ACC112 (cell line): Measurements from ENCODE around the gene MTERF4.

ENCODE experiments used
- H2AFZ ChIP-seq: fragments of 200-600 bp; sonication (generic); one replicate; pipeline ENCODE4 v1.6.0; 2017; ENCODE audit warnings: antibody characterized with exemption, low read length; ENCODE audit not compliant: unreplicated experiment
- H3K27ac ChIP-seq: fragments of 200-600 bp; sonication (generic); 2 replicates; pipeline ENCODE4 v1.5.1; 2014; ENCODE audit warnings: low read depth, mild to moderate bottlenecking, antibody characterized with exemption, low read length, moderate library complexity
- H3K27me3 ChIP-seq: fragments of 200-600 bp; sonication (generic); 2 replicates; pipeline ENCODE4 v1.6.1; 2014; ENCODE audit warnings: mild to moderate bottlenecking, antibody characterized with exemption, low read length, moderate library complexity, mixed read lengths; ENCODE audit not compliant: insufficient read depth
- H3K36me3 ChIP-seq: fragments of 200-600 bp; sonication (generic); 2 replicates; pipeline ENCODE4 v1.6.1; 2016; ENCODE audit warnings: mild to moderate bottlenecking, antibody characterized with exemption, low read length, moderate library complexity, mixed read lengths; ENCODE audit not compliant: insufficient read depth
- H3K4me1 ChIP-seq: fragments of 200-600 bp; sonication (generic); one replicate; pipeline ENCODE4 v1.6.1; 2016; ENCODE audit warnings: low read length, mixed read lengths; ENCODE audit not compliant: insufficient read depth, unreplicated experiment, control insufficient read depth
- H3K4me3 ChIP-seq: fragments of 200-600 bp; sonication (generic); 2 replicates; pipeline ENCODE4 v1.5.1; 2014; ENCODE audit warnings: mild to moderate bottlenecking, low read depth, low read length
- H3K79me2 ChIP-seq: fragments of 200-600 bp; sonication (generic); one replicate; pipeline ENCODE4 v1.6.0; 2016; ENCODE audit warnings: low read length; ENCODE audit not compliant: control insufficient read depth, unreplicated experiment, insufficient read depth

MTERF4 gene

DNA sequence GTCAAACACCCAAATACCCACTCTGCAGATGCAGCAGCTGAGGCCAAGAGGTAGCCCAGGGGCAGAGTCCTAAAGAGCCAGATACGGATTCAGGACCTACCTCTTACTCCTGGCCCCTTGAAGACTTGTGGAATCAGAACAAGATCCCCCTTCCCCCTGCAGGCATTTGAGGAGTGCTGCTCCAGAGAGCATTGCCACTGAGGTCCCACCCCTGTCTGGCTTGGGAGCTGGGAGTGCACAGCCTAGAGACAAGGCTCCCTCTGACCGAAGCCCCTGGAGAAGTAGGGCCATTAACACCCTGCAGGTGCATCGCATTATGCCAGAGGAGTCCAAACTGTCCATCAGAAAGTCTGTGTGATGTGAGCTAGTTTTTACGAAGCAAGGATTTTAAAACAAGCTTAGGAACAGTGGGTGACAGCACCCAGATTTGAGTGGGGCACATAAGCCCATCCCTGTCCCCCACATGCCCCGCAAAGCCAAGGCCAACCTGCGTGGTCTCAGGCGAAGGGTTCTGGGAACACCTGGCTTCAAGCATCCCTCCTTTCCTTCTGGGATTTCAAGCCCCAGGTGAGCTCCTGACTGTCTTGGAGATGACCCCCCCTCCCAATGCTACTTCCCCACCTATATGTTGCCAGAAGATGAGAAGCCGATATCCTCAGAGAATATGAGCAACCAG is 48.4 kb downstream of the MTERF4 start:
- Histone ChIP-seq H3K79me2 (no peaks in the 10 kb centered on the region), H2AFZ (no peak overlapping the region), H3K4me1 (no peaks in the 10 kb centered on the region), H3K27me3 (no peaks in the 10 kb centered on the region), H3K4me3 (no peak overlapping the region), H3K27ac (no peak overlapping the region), H3K36me3 (no peaks in the 10 kb centered on the region)

- H3K27ac ChIP-seq, result no peak overlapping the region
- no peaks in the 10 kb centered on the region for H3K27me3 ChIP-seq
- H3K36me3 ChIP-seq, result no peaks in the 10 kb centered on the region
- H3K79me2 ChIP-seq, result no peaks in the 10 kb centered on the region
- H3K4me3 ChIP-seq, result no peak overlapping the region
- H3K4me1 ChIP-seq, result no peaks in the 10 kb centered on the region
- H2AFZ ChIP-seq, result no peak overlapping the region
Measured at GRCh38 chr2:241052677-241053360, 49.3 kb downstream of the MTERF4 start.

DNA sequence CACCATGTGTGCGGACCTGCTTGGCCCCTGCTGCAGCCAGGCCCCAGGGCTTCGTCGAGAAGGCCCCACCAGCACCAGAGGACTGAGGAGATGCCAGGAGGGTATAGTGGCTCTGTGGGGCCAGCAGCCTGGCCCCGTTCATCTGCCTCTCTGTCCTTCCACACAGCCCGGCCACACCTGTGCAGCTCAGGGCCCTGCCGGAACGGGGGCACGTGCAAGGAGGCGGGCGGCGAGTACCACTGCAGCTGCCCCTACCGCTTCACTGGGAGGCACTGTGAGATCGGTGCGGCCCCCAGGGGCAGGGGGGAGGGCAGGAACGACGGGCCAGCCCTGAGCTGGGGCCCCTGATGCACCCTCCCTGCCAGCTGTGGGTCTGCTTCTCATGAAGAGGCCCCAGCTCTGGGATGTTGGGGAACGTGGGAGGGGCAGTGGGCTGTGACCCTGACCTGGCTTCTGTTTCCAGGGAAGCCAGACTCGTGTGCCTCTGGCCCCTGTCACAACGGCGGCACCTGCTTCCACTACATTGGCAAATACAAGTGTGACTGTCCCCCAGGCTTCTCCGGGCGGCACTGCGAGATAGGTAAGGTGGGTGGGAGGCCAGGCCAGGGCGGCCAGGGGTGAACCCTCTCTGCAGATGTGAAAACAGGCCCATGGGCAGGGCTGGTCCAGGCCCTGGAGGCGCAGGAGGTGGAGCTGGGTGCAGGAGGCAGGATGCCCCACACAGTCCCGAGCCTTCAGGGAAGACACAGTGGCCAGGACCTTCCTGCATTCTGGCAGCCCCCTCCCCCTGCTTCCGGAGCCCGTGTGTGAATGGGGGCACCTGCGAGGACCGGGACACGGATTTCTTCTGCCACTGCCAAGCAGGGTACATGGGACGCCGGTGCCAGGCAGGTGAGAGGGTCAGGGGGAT is 50.3 kb downstream of the MTERF4 start:
- Histone ChIP-seq H3K79me2 (no peaks in the 10 kb centered on the region), H3K36me3 (no peaks in the 10 kb centered on the region), H3K27me3 (no peaks in the 10 kb centered on the region), H3K27ac (no peak overlapping the region), H3K4me3 (no peak overlapping the region), H2AFZ (no peak overlapping the region), H3K4me1 (no peaks in the 10 kb centered on the region)

- no peak overlapping the region for H3K27ac ChIP-seq
- no peaks in the 10 kb centered on the region for H3K4me1 ChIP-seq
- no peaks in the 10 kb centered on the region for H3K27me3 ChIP-seq
- no peak overlapping the region for H3K4me3 ChIP-seq
- H3K36me3 ChIP-seq, result no peaks in the 10 kb centered on the region
- H3K79me2 ChIP-seq, result no peaks in the 10 kb centered on the region
- H2AFZ ChIP-seq, result no peak overlapping the region
Measured at GRCh38 chr2:241050624-241051577, 51.2 kb downstream of the MTERF4 start.

- Histone ChIP-seq H3K27me3 (no peaks in the 10 kb centered on the region), H3K4me3 (no peak overlapping the region), H3K79me2 (no peaks in the 10 kb centered on the region), H2AFZ (no peak overlapping the region), H3K36me3 (peaks cover 3% of the 10 kb centered on the region; the same call in 1 of the 2 replicates), H3K4me1 (no peaks in the 10 kb centered on the region), H3K27ac (no peak overlapping the region)
Measured at GRCh38 chr2:241049739-241050623, 52.1 kb downstream of the MTERF4 start.

DNA sequence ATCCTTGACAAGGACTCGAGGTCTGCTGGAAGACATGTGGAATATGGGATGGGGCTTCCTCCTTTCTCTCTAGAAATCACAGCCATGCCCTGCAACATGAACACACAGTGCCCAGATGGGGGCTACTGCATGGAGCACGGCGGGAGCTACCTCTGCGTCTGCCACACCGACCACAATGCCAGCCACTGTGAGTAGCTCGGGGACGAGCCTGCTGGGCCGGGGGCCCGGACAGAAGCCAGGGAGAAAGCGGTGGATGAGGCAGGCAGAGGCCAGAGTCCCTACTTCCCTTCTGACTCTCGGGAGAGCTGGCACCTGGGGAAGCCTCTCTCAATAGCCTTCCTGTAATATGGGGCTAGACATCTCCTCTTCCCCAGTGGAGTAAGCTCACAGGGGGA is 53.1 kb downstream of the MTERF4 start:
- H2AFZ ChIP-seq, result no peak overlapping the region
- H3K79me2 ChIP-seq, result no peaks in the 10 kb centered on the region
- no peaks in the 10 kb centered on the region for H3K27me3 ChIP-seq
- H3K36me3 ChIP-seq, result peaks cover 6% of the 10 kb centered on the region; the same call in 1 of the 2 replicates
- H3K4me1 ChIP-seq, result no peaks in the 10 kb centered on the region
- no peak overlapping the region for H3K27ac ChIP-seq
- no peak overlapping the region for H3K4me3 ChIP-seq

- Histone ChIP-seq H3K36me3 (peaks cover 6% of the 10 kb centered on the region; the same call in 1 of the 2 replicates), H3K27me3 (no peaks in the 10 kb centered on the region), H3K79me2 (no peaks in the 10 kb centered on the region), H3K27ac (no peak overlapping the region), H3K4me3 (no peak overlapping the region), H2AFZ (no peak overlapping the region), H3K4me1 (no peaks in the 10 kb centered on the region)
Measured at GRCh38 chr2:241048149-241048948, 53.7 kb downstream of the MTERF4 start.

- H3K79me2 ChIP-seq, result no peaks in the 10 kb centered on the region
- no peak overlapping the region for H2AFZ ChIP-seq
- no peak overlapping the region for H3K27ac ChIP-seq
- H3K4me3 ChIP-seq, result no peak overlapping the region
- H3K36me3 ChIP-seq, result peaks cover 6% of the 10 kb centered on the region; the same call in 1 of the 2 replicates
- H3K27me3 ChIP-seq, result no peaks in the 10 kb centered on the region
- H3K4me1 ChIP-seq, result no peaks in the 10 kb centered on the region
Measured at GRCh38 chr2:241047253-241048010, 54.7 kb downstream of the MTERF4 start.
